C4-2B (cell line): ENCODE results near the gene ACP6.
"Not testable (repeated sequence)": the region's sequence is repeated elsewhere in the genome, so short reads cannot be mapped to it uniquely, and the experiment has no call there.

Experiments
- H3K27ac ChIP-seq: fragments of 450-650 bp; 2 replicates; pipeline ENCODE4 v1.5.1; 2017
- CTCF ChIP-seq: fragments of 450-650 bp; conservative IDR thresholded peaks from 2 replicates; pipeline ENCODE4 v1.5.1; 2017; ENCODE audit warnings: mild to moderate bottlenecking
- ZFX ChIP-seq: fragments of 450-650 bp; IDR thresholded peaks from 2 replicates; pipeline ENCODE4 v1.6.1; 2017

ACP6 gene

GRCh38 chr1:147700042-147701006 is 30.0 kb upstream of the ACP6 start:
- no peak overlapping the region for H3K27ac ChIP-seq
- TF ChIP-seq ZFX = no peak
- TF ChIP-seq CTCF = peak; percentile 96

GRCh38 chr1:147699686-147700041 is 29.3 kb upstream of the ACP6 start:
- H3K27ac ChIP-seq = no peak overlapping the region
- TF ChIP-seq ZFX = no peak
- no peak for TF ChIP-seq CTCF

- no peak overlapping the region for H3K27ac ChIP-seq
- TF ChIP-seq CTCF (no peak), ZFX (no peak)
These were observed 12.9 kb upstream of the ACP6 start for GRCh38 chr1:147683163-147683763.

DNA sequence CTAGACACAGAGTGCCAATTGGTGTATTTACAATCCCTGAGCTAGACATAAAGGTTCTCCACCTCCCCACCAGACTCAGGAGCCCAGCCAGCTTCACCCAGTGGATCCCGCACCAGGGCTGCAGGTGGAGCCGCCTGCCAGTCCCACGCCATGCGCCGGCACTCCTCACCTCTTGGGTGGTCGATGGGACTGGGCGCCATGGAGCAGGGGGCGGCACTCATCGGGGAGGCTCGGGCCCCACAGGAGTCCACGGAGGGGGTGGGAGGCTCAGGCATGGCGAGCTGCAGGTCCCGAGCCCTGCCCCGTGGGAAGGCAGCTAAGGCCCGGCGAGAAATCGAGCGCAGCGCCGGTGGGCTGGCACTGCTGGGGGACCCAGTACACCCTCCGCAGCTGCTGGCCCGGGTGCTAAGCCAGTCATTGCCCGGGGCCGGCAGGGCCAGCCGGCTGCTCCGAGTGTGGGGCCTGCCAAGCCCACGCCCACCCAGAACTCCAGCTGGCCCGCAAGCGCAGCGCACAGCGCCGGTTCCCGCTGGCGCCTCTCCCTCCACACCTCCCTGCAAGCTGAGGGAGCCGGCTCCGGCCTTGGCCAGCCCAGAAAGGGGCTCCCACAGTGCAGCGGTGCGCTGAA is 10.4 kb upstream of the ACP6 start:
- not testable (repeated sequence) for H3K27ac ChIP-seq

- H3K27ac ChIP-seq = not testable (repeated sequence)
These were observed 7.4 kb upstream of the ACP6 start for GRCh38 chr1:147677681-147678080.

GRCh38 chr1:147676311-147677085 is 6.2 kb upstream of the ACP6 start:
- no peak overlapping the region for H3K27ac ChIP-seq
- TF ChIP-seq CTCF (no peak), ZFX (no peak)

- no peak for TF ChIP-seq CTCF
- TF ChIP-seq ZFX = no peak
- H3K27ac ChIP-seq = no peak overlapping the region
These were observed 3.5 kb upstream of the ACP6 start for GRCh38 chr1:147673816-147674215.

- no peak overlapping the region for H3K27ac ChIP-seq
- TF ChIP-seq CTCF = no peak
- no peak for TF ChIP-seq ZFX
These were observed 3.1 kb upstream of the ACP6 start for GRCh38 chr1:147673406-147673805.
